Vagina (tissue), 2 donors: Measurements from ENCODE around the gene PRMT9.

Experiments used
- POLR2AphosphoS5 ChIP-seq, 2 donors: sonication (generic); formaldehyde crosslinking; IDR thresholded peaks; one replicate each; pipeline ENCODE4 v1.9.0; 2017; ENCODE audit warnings: antibody characterized with exemption in 2 of 2, mild to moderate bottlenecking in 2 of 2, low read depth in 1 of 2; ENCODE audit not compliant: insufficient read depth in 1 of 2
- TF ChIP-seq, protein P1 (sequence below), 3 experiments: fragments of 450-650 bp in 2 of 3; fragments of 200-600 bp in 1 of 3; sonication (generic) in 1 of 3; IDR thresholded peaks; one replicate each; pipeline ENCODE4 v1.5.1; 2017 to 2019; ENCODE audit warnings: antibody characterized with exemption in 3 of 3, mild to moderate bottlenecking in 2 of 3, moderate library complexity in 2 of 3

DNA sequence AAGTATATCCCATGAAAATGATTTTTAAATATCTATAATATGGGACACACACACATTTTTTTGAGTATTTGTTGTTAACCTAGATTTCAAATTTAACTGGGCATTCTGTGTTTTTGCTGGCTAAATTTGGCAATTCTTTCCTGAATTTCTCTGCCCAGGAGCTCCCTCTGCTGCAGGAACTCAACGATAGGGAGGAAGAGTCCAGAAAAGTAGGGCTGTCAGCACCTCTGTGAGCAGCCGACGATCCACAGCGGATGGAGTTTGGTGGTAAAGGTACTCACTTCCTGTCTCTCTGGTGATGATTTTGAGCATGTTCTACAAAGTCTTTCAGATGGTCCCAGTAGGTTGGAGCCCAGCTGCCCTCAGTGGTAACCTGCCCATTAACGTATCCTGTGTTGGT is 89.9 kb downstream of the PRMT9 start:
- TF ChIP-seq, protein P1, sequence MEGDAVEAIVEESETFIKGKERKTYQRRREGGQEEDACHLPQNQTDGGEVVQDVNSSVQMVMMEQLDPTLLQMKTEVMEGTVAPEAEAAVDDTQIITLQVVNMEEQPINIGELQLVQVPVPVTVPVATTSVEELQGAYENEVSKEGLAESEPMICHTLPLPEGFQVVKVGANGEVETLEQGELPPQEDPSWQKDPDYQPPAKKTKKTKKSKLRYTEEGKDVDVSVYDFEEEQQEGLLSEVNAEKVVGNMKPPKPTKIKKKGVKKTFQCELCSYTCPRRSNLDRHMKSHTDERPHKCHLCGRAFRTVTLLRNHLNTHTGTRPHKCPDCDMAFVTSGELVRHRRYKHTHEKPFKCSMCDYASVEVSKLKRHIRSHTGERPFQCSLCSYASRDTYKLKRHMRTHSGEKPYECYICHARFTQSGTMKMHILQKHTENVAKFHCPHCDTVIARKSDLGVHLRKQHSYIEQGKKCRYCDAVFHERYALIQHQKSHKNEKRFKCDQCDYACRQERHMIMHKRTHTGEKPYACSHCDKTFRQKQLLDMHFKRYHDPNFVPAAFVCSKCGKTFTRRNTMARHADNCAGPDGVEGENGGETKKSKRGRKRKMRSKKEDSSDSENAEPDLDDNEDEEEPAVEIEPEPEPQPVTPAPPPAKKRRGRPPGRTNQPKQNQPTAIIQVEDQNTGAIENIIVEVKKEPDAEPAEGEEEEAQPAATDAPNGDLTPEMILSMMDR (IDR thresholded peaks at IDR 0.05) = no peak
- no peak for TF ChIP-seq POLR2AphosphoS5 (IDR thresholded peaks at IDR 0.05; ENCODE audit: insufficient read depth in 1 of 2, low read depth in 1 of 2)
